GM19193 (cell line): ENCODE data around the gene ACSL6.

ENCODE experiments used
- POLR2A ChIP-seq: IDR thresholded peaks from 4 replicates; pipeline ENCODE4 v1.6.1; 2011; ENCODE audit not compliant: insufficient read depth, insufficient read length; ENCODE audit errors: extremely low read depth

Gene ACSL6

DNA sequence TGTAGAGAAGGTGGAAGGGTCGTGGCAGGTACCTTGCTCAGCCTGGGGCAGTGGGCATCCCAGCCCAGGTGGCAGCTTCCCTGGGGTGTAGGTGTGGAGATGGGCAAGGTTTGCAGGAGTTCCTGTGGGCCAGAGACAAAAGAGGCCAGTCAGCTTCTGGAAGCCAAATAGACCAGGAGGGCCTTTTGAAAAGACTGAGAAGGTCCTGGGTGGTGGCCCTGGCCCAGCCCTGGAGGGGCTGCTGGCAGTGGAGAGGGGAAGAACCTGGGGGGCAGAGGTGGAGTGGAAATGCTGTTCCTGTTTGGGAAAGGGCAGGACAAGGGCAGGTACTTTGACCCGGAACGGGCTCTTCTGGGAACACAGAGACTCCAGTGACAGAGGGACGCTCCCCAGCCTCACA, 42.0 kb upstream of the ACSL6 start:
- TF ChIP-seq POLR2A, result no peak

DNA sequence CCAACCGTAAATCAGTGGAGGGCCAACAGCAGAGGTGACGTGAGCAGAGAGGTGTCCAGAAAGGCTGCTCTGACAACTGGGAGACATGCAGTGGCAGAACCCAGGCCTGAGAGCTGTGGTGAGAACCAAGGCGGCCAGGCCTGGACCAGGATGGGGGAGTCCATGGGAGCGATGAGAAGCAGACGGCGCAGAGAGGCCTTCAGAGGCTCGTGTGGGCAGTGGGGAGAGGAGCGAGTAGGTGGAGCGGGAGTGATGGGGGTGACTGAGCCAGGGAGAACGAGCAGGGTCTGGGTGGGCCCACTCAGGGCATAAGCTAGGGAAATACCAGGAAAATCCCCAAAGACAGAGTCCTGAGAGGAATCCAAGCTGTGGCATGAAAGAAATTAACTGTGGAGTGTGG, 41.1 kb upstream of the ACSL6 start:
- TF ChIP-seq POLR2A, result no peak

DNA sequence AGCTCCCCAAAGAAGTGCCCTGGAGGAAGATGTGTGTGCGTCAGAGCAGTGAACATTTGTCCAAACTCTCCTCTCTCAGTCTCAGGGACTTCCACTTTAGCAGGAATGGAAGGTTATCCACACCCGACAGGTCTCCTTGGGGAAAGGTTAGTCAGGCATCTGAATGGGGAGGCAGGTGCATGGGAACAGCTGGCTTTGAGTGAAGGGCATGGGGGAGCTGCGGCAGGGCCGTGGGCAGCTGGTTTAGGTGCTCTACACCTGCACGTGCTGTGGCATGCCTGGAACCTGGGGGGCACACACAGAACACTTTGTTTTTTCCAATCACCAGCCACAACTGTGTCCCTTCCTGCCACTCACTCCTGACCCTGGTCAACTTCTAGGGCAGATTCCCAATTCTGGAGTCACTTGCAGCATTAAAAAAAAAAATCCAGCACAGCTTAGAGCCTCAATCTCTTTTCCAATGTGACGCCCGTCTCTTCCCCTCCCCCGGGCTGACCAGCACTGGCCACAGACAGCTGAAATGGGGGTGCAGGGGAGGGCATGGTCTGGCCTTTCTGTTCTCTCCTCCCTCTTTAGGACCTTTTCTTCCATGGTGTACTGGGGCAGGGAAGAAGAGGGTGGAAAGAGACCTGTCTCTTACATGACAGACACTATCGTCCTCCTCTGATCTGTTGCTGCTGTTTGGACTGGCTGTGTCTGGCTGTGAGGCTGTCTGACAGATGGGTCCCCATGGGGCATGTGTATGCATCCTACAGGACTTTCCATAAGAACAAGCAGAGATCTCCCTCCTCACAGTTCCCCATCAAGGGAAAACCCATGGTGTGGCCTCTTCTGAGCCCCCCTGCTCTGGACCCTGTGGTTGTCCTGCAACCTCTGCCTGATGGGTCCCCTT, 39.4 kb upstream of the ACSL6 start:
- TF ChIP-seq POLR2A, result no peak

DNA sequence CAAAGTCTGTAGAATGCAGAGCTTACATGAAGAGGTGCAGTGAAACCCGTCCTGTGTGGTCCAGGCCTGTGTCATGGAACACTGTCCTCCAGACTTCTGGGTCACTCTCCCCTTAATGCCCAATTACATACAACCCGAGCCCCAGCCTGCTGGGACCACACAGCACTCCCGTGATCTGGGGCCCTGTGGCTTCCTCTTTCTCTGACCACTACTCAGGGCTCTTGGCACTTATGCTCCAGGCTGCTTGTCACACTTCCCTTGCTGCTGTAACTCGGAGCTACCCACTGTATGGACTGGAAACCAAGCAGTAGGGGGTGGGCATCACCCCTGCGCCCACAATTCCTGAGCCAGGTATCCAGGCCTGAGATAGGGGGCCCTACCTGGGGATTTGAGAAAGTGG, 38.7 kb upstream of the ACSL6 start:
- no peak for TF ChIP-seq POLR2A

DNA sequence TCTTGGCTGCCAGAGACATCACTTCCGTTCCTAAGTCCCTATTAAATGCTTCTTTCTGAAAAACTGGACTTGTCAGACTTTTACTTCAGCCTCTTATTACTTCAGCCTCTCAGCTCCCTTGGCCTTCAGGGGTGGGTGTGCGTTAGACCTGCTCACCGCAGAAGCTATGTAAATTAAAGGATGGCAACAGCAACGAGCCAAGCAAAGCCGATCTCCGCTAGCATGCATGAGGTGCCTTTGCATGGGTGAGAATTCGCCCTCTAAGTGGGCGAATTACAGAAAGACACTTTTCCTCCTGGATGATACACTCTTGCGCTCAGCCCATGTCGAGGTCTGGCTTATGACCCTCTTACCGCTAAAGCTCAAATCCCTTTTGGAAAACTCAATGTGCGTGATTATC, 38.1 kb upstream of the ACSL6 start:
- TF ChIP-seq POLR2A, result no peak

DNA sequence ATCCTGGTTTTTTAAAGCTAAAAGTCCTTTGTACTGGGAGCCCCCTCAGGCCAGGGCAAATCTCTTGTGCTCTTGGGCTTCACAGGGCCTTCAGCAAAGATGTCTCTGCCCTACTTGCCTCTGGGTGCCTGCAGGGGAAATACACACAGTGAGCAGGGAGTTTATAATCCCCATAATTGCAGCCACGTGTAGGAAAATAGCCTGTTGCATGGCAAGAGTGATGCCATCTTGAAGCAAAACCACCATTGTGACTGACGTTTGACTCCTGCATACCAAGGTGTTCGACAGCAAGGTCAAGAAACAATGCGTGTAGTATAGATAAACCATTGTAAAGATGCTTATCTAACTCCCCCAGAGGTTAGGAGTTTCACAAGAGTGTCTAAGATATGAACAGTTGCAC, 37.6 kb upstream of the ACSL6 start:
- no peak for TF ChIP-seq POLR2A

DNA sequence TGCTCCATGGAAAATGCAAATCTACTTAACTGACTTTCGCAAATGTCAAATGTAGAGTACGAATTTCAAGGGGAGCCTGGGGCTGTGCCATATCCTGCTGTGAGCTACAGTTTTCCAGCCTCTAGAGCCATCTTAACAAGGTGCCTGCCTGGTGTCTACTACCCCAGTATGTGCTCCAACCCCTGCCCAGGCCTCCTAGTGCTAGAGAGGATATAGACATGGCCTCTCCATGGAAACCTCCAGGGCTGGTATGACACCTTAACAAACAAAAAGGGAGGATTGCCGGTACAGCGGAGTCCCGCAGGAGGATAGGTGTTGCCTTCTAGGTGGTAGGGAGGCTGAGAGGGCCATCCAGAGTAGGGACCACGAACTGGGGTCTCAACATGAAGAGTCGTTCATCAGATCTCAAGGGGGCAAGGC, 35.4 kb upstream of the ACSL6 start:
- TF ChIP-seq POLR2A, result no peak

DNA sequence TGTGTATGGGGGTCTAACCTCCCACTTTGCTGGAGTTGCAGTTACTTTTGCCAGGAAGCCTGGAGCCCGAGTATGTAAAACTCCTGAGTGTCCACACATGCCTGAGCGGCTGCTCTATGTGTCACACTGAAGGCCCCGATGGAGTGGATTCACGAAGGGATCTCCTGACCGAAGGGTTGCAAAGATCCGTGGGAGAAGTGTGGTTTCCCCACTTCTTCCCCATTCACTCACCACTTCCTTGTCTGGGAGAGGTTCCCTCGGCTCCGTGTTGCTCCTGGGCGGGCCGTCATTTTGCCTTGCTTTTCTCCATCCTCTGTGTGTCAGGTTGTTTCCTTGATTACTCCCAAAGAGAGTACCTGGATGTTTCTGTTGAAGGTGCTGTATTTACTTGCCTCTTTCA, 32.7 kb upstream of the ACSL6 start:
- no peak for TF ChIP-seq POLR2A

DNA sequence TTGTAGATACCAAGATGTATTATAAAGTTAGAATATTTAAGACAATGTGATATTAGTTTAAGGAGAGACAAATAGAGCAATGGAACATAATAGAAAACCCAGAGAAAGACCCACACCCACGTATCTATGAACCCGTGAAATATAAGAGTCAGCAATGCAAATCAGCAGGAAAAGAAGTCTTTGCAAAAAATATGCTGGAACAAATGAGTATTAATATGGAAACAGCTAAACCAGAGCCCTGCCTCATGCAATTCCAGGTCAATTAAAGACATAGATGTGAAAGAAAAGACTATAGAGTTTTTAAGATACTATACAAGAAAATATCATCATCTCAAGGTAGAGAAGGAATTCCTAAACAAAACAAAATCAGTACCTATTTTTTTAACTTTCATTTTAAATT, 25.9 kb upstream of the ACSL6 start:
- no peak for TF ChIP-seq POLR2A

DNA sequence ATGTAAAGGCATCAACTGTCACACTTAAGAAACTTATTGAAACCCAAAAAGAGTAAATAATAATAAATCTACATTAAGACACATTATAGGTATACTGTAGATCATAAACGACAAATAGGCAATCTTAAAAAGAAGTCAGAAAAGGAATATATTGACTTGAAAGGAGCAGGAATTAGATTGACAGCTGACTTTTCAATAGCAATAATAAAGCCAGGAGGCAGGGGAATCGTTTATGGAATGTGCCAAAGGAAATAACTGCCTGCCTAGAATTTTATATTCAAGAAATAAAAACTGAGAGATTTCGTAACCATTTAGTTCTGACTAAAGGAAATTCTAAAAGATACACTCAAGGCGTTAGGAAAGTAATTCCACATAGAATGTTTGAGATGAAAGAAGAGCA, 21.7 kb upstream of the ACSL6 start:
- no peak for TF ChIP-seq POLR2A

DNA sequence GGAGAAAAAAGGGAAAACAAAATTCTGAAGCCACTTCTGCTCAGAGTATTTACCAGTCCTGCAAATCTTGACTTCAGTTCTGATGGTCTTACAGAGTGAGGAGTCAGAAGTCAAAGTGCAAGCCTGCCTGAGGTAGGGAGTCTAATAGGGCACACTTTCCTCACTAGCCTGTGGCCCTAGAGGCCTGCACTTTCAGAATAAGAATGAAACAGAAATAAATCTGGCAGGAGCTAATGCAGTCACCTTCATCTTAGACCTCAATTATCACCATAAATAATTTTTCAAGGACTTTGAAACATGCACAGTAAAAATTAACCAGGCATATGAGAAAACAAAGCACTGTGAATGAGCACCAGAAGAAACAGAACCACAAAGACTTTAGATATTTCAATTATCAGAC, 20.7 kb upstream of the ACSL6 start:
- no peak for TF ChIP-seq POLR2A

DNA sequence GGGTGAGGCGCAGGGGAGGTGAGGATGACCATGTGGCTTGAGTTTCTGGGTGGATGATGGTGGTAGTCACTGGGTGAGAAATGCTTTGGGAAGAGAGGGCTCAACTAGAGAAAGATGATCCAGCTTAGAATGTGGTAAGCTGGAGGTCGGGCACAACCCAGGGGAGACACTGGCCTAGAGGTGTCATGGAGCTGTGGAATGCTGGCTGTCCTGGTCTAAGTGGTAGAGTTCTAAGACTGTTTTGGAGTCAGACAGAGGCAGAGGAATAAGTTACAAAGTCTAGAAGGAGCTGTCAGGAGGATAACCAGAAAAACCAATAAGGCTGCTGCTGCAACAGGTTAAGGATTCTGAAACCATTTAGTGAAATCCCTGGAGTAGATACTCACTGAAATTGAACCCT, 19.2 kb upstream of the ACSL6 start:
- no peak for TF ChIP-seq POLR2A

DNA sequence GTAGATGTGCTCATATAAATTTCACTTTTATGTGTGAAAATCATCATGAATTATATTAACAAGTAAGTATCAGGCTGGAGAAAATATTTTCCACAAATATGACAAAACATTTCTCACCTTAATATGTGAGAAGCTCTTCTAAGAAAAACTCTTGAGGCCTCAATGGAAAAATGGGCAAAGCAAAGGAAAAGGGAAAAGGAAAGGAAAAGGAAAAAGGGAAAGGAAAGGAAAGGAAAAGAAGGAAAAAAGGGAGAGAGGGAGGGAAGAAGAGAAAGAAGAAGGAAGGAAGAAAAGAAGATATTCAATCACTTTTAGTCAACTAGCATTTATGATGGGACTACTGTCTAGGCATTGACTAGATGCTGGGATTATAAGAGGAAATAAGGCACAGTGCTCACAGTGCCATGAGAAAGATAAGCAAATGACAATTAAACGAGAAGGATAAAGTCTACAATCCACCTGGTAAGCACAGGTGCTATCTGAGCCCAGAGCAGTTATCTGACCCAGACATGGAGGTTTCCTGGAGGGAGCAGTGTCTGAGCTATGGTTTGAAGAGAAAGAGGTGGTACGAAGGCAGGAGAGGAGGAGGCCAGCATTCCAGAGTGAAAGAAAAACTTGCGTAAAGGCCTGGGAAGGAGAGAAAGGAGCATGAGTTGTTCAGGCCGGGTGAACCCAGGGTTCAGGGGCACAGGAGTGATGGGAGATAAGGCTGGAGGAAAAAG, 18.3 kb upstream of the ACSL6 start:
- no peak for TF ChIP-seq POLR2A

DNA sequence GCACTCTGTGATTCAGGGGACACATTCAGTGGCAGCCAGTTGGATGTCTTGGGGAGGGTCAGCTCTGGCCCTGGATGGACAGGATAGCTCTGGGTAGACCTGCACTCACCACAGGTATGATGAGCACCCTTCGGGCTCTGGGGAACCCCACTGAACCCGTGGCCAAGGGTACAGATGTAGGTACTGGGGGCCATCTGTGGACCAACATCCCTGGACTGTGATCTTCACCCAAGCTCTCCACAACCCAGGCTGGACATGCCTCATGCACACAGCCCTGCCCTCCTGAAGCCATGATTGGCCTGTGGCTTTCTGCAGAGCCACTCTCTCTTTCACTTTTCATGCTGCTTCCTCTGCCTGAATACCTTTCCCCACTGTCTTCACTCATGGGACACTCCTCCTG, 15.6 kb upstream of the ACSL6 start:
- no peak for TF ChIP-seq POLR2A

DNA sequence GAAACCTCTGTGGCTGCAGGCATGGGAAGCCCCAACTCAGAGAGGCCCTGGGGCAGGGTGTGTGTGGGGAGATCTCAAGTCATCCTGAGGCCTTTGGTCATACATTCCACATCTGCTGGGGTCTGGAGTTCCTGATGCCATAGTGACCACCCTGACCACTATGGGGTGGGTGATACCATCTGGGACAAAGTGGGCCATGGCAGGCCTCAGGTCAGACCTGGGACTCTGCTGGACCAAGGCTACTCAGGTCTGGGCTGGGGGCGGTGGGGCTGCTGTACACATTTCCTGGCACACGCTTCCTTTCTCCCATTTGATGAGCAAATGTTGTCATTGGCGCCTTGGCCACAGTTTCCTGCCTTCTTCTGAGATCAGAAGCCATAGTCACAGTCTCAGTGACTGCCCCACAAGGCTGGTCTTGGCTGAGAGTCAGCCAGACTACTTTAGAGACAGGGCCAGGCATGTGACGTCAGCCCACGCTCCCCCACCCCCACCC, 15.1 kb upstream of the ACSL6 start:
- TF ChIP-seq POLR2A, result no peak

DNA sequence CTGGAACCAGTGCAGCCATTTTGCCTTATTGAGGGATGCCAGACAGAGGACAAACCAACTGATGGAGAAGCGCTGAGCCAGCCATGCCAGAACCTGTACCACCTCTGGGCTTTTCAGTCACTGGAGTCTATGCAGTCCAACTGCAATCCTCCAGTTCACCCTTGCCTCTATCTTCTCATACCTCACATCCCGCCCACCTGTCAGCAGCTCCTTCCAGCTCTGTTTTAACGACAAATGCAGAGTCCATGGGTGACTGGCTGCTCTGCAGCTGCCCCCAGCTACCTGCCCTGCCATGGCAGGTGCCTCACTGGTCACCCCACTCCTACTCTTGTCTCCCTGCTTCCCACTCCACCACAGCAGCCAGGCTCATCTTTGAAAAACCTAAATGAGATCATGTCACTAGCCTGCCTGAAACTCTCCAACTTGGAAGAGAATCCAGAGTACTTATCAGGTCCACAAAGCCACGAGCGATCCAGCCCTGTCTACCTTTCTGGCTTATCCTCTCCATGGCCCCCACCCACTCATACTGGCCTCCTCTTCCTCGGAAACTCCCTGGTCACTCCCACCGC, 14.0 kb upstream of the ACSL6 start:
- TF ChIP-seq POLR2A, result no peak
